ENCODE results near the gene AGAP1. TPM values are rescaled to one million over a fixed set of nuclear protein-coding genes. Genes with fewer than 3 reads are reported as not detected.

Gene AGAP1
- polyA plus RNA-seq, 1 experiment: 12.4 TPM

DNA sequence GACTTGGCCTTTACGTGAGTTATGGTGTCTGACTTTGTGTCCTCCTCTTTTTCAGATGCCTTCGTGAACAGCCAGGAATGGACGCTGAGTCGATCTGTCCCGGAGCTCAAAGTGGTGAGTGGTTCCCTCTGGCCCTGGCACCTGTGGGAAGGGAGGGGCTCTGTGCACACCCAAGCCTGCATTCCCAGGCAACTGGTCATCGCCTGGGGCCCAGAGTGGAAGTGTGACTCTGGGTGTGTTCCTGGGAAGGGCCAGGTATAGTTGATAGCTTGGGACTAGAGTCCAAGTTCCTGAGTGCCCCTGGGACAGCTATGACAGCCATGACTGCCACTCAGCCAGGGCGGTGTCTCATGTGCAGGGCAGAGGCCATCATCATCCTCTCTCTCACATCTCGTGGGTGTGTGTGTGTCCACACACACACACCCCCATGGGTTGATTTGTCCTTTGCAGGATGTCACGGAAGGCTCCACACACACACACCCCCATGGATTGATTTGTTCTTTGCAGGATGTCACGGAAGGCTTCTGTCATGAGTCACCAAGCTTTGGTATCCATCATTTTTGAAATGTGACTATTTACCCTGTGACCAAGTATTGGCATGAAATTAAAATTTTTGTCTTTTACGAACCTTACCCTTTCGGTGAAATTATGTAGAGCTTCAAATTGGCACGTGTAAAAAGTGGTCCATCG lies 215.4 kb downstream of the AGAP1 start:
- DNase-seq (ENCODE audit: low read depth, low spot score): no peak
- no peak overlapping the region for H3K27ac ChIP-seq (ENCODE audit: low read depth, low read length)
- ChIA-PET CTCF (no interaction called here), POLR2A (no interaction called here)
- no peaks in the 10 kb centered on the region for H3K27me3 ChIP-seq (ENCODE audit: control insufficient read depth, insufficient read depth, low read length)
- TF ChIP-seq, protein P1, sequence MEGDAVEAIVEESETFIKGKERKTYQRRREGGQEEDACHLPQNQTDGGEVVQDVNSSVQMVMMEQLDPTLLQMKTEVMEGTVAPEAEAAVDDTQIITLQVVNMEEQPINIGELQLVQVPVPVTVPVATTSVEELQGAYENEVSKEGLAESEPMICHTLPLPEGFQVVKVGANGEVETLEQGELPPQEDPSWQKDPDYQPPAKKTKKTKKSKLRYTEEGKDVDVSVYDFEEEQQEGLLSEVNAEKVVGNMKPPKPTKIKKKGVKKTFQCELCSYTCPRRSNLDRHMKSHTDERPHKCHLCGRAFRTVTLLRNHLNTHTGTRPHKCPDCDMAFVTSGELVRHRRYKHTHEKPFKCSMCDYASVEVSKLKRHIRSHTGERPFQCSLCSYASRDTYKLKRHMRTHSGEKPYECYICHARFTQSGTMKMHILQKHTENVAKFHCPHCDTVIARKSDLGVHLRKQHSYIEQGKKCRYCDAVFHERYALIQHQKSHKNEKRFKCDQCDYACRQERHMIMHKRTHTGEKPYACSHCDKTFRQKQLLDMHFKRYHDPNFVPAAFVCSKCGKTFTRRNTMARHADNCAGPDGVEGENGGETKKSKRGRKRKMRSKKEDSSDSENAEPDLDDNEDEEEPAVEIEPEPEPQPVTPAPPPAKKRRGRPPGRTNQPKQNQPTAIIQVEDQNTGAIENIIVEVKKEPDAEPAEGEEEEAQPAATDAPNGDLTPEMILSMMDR (IDR thresholded peaks at IDR 0.05; ENCODE audit: low read depth, low read length): no peak
- H3K4me3 ChIP-seq (ENCODE audit: low read depth, low read length): no peak overlapping the region
- H3K9me3 ChIP-seq (ENCODE audit: control insufficient read depth, insufficient read depth, low read length): no peaks in the 10 kb centered on the region

DNA sequence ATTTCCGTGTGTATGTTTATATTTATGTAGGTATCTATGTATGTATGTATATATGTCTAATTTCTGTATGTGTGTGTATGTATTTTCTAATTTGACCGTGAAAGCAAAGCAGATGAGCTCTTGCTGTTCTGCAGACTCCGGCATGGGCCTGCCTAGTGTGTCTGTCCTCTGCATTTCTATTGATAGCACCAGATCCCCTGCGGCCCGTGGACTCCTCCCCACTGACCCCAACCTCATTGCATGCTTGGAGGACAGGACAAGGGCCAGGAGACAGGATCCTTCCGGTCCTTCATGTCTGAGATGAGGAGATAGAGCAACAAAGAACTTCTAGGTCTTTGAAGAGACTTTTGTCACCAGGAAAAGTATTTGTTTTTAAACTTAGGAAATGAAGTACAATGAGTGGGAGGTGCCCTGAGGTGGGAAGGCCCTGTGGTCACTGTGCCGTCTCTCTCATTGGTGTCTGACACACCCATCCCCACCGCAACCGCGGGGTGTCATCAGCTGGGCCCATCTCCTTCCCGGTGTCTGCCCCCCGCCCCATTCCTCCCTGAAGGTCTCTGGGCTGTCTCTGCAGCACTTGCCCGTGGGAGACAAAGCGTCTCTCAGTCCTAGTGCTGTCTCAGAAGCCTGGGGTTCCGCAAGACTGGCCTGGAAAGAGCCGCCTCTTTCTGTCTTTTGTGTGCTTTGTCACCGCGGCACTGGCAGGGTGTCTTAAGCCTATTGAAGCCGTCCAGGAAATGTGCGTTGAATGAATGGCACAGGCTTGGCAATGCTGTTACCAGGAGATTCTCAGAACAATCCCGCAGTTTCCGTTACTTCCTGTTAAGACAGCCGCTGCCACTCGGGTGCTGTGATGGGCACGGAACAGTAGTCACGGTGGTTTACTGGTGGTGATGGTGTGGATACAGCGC lies 216.4 kb downstream of the AGAP1 start:
- ChIA-PET POLR2A (no interaction called here), CTCF (no interaction called here)
- no peak for DNase-seq (ENCODE audit: low read depth, low spot score)
- Histone ChIP-seq H3K27ac (ENCODE audit: low read depth, low read length) (no peak overlapping the region), H3K9me3 (ENCODE audit: control insufficient read depth, insufficient read depth, low read length) (no peaks in the 10 kb centered on the region), H3K27me3 (ENCODE audit: control insufficient read depth, insufficient read depth, low read length) (no peaks in the 10 kb centered on the region), H3K4me3 (ENCODE audit: low read depth, low read length) (no peak overlapping the region)
- TF ChIP-seq, protein P1 (IDR thresholded peaks at IDR 0.05; ENCODE audit: low read depth, low read length): no peak

DNA sequence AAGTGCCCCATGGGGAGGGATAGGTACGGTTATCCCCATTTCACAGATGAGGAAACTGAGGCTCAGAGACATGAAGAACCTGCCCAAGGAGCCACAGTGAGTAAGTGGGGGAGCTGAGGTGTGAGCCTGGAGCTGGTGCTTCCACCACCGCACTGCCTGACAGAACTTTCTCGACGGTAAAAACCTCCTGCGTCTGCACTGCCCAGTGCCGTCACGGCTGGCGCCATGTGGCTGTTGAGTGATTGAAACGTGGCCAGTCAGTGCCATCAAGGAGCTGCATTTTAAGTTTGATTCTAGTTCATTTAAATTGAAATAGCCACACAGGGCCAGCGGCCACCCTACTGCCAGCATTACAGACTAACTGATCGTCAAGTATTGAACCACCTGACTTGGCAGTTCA lies 217.1 kb downstream of the AGAP1 start:
- POLR2A ChIA-PET: no interaction called here
- no peak for DNase-seq (ENCODE audit: low read depth, low spot score)
- no peak overlapping the region for H3K4me3 ChIP-seq (ENCODE audit: low read depth, low read length)
- TF ChIP-seq, protein P1 (IDR thresholded peaks at IDR 0.05; ENCODE audit: low read depth, low read length): no peak
- H3K27ac ChIP-seq (ENCODE audit: low read depth, low read length): no peak overlapping the region
- CTCF ChIA-PET: no interaction called here
- H3K9me3 ChIP-seq (ENCODE audit: control insufficient read depth, insufficient read depth, low read length): no peaks in the 10 kb centered on the region
- no peaks in the 10 kb centered on the region for H3K27me3 ChIP-seq (ENCODE audit: control insufficient read depth, insufficient read depth, low read length)

DNA sequence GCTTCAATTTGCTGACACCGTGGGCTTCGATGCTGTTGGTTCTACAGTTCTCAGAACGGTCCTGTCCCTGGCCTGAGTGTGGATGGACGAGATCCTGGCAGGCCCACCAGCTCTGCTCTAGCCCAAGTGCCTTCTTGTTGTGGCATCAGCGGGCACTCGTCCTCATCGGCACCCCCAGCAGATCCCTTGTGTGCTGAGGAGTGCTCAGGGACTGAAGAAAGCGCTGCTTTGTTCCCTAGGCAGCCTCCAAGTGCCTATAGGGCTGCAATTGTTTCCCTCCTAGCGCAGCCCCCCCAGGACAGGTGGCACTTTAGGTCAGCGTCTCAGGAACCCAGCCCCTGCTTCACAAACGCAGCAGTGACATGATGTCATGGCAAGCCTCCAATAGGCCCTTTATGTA lies 217.7 kb downstream of the AGAP1 start:
- Histone ChIP-seq H3K4me3 (ENCODE audit: low read depth, low read length) (no peak overlapping the region), H3K9me3 (ENCODE audit: control insufficient read depth, insufficient read depth, low read length) (no peaks in the 10 kb centered on the region), H3K27me3 (ENCODE audit: control insufficient read depth, insufficient read depth, low read length) (no peaks in the 10 kb centered on the region), H3K27ac (ENCODE audit: low read depth, low read length) (peak overlapping the region; percentile 21)
- POLR2A ChIA-PET: no interaction called here
- DNase-seq (ENCODE audit: low read depth, low spot score): no peak
- TF ChIP-seq, protein P1 (IDR thresholded peaks at IDR 0.05; ENCODE audit: low read depth, low read length): no peak
- CTCF ChIA-PET: no interaction called here

DNA sequence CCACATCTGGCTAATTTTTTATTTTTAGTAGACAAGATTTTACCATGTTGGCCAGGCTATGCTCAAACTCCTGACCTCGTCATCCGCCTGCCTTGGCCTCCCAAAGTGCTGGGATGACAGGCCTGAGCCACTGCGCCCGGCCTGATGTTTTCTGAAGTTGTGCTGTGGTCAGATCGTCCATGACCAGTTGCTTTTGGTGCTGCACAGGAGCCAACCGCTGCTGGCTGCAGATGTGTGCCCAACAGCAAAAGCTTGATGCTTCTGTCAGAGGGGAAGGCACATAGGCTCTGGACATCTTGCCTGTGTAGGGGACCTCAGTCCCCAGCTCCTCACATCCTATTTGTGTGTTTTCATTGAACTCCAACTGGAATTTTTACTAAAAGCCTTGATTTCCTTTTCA lies 218.3 kb downstream of the AGAP1 start:
- ChIA-PET POLR2A (no interaction called here), CTCF (interaction anchor here (1.8 kb wide), 1 partner anchor 34 kb away, joined by 11 read pairs; no protein-coding TSS in a partner anchor)
- H3K27ac ChIP-seq (ENCODE audit: low read depth, low read length): no peak overlapping the region
- H3K27me3 ChIP-seq (ENCODE audit: control insufficient read depth, insufficient read depth, low read length): no peaks in the 10 kb centered on the region
- no peaks in the 10 kb centered on the region for H3K9me3 ChIP-seq (ENCODE audit: control insufficient read depth, insufficient read depth, low read length)
- H3K4me3 ChIP-seq (ENCODE audit: low read depth, low read length): no peak overlapping the region
- DNase-seq (ENCODE audit: low read depth, low spot score): no peak
- TF ChIP-seq, protein P1 (IDR thresholded peaks at IDR 0.05; ENCODE audit: low read depth, low read length): no peak

All from AG04450 (cell line).